HT1080 (cell line): Measurements from ENCODE around the gene KCTD2. TPM values are rescaled to one million over a fixed set of nuclear protein-coding genes. Genes with fewer than 3 reads are reported as not detected.

Source experiments
- DNase-seq: peaks from one replicate; pipeline ENCODE4 v3.0.0-alpha.2; 2015; ENCODE audit warnings: low read depth
- total RNA-seq: library from RNA; depleted of rRNA; stranded (reverse); fragments of >200 nt; shearing (Covaris generic); gene quantifications from 2 replicates; pipeline ENCODE4 v1.2.3, GENCODE V29; 2014

The KCTD2 gene
- total RNA-seq, 1 experiment from 2014 or later = 18.6 TPM

DNA sequence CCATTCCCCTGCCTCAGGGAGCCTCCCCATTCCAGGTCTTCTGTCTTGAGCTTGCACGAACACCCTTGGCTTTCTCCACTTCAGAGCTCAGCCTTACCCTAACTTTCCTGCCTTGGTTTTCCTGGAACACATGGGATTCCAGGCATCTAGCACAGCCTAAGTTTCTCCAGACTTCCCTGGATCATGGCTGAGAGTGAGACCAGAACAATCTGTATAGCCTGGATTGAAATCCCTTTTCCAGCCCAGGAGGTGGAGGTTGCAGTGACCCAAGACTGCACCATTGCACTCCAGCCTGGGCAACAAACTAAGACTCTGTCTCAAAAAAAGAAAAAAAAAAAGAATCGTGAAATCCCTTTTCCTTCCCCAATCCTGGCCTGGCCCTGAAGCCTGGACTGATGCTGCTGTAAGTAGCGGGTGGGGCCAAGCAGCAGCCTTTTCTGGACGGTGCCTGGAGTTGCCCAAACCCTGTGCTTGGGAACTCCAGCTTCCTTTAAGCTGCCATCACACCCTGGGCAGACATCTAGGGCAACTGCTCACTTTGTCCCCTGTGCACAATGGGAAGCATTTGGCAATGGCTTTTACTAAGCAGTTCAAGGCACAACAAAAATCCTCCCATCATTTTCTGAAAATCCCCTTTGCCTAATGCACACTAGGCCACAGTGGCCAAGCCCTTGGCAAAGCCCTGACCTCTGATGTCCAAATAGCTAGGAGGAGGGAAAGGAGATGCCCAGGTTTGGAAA, 28.7 kb downstream of the KCTD2 start:
- DNase-seq = no peak

DNA sequence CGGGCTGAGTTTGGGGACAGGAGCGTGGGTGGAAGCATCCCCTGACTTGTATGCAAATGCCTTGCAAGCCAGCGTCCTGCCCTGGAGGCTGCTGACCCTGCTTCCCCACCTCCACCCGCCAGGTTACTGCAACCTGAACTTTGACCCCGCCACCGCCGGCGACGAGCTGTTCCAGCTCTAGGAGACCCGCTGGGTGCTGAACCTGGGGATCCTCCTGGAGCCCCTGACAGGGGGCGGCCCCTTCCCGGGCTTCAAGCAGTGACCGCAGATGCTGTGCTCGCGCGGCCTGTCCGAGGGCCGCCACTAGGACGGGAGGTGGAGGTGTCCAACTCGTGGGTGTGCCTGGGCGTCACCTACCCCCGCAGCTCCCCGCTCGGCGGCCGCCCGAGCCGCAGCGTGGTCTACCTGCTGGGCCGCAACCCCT, 30.1 kb downstream of the KCTD2 start:
- DNase-seq = no peak

DNA sequence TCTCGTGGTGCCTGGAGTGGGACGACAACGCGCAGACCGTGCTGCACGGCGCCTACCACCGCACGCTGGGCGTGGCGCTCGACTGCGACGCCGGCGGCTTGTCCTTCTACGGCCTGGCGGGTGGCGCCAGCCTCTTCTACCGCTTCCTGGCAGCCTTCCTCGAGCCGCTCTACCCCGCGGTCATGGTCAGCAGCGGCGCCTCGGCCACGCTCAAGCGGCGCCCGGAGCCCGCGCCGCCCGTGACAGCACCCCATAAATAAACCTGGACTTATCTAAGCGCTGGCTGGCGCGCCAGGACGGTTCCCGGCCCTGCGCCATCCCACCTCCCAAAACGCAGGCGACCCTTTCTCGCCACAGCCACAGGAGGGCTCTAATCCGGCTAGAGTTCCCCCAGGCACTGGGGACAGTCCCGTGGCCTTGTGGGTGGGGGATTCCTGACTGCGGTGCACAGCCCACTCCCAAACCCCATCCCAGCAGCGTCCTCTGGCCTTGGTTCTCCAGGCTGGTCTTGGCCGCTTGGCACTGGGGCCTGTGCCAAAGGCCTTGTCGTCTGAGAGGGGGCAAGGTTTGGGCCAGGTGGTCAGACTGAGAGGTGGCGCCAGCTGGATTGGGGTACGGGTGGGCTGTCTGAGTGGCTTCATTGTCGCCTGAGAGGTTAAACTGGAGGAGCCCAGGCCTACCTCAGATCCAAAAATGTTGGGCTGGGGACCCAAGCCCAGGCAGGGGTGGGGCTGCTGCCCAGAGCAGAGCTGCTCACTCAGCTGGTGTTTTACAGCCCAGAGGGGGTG, 30.7 kb downstream of the KCTD2 start:
- no peak for DNase-seq

DNA sequence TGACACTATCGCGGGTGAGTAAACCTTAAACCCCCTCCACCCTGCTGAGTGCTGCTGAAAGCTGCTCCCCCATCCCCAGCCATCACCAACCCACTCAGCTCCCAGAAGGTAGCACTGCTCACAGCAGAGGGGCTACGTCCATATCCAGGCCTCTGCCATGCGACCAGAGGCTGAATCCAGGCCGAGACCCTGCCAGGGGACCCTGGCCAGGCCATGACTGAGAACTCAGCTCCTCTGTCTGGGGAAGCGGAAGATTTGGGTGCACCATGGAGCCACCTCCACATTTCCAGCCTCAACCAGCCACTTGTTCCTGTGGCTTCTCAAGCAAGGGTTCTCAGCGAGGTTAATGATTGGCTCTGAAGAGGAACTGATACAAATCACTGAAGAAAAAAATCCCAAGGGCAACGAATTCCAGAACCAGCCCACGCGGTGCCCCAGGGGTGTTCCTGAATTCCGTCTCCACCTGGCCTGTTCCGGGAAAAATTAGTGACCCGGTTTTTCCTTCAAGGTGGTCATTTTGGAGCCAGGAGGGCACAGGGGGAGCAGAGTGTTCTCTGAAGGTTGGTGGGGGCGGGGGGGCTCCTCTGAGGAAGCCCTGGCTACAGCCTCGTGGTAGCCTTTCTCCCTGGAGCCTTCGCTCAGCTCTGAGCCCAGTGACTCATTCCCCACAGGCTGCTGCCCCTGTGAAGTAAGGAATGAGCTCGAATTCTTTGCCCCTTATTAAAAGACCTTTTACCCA, 31.4 kb downstream of the KCTD2 start:
- peak; percentile 72 for DNase-seq

DNA sequence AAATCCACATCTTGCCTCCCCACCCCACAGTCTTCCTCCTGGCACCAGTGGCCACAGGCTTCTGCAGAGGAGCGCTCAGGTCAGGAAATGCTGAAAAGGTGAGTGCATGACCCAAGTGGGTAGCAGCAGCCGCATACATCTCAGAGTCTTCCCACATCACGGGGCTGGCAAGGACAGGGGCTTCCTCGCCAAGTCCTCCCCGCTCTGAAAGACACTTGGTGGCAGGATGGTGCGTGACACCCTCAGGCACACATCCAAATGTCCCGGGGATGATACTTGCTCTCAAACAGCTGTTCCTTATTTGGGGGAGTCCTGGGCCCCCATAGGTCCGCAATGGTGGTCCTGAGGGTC, 32.0 kb downstream of the KCTD2 start:
- DNase-seq = no peak

DNA sequence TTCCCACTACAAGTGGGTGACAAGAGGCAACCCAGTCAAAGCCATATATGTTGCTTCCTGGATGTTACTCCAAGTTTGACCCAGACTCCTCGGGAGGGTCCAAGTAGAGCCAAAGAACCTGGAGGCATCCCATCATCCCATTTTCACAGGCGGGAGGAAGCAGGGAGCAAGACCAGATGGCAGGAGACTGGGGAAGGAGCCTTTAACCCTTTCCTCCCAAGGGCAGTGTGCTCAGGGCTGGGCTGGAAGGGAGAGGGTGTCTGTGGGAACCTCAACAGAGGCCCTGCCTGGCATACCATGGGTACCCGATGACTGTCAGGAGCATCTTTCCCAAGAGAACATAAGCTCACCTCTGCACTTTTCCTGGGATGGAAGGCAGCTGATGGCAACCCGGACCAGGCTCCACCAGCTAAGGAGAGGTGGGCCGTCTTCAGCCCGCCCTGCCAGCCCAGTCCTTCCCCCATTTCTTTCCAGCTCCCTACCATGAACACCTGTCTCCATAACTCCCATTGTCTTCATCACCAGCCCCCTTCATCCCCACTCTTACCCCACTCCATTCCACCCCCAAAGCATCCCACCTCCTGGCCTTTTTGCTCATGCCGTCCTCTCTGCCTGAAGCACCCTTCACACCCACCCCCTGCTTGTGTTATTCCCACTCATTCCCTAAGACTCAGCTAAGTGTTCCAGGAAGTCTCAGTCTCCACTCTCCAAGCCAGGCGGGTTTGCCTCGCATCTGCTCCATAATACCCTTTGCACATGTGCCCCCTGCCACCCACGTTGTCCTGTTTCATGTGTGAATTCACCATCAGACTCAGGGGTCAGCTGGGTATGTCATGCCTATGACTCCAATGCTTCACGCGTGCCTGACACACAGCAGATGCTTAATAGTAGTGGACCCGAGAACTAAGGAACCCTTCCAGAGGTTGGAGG, 34.9 kb downstream of the KCTD2 start:
- no peak for DNase-seq

GRCh38 chr17:75082683-75083082, 35.7 kb downstream of the KCTD2 start:
- DNase-seq = no peak

DNA sequence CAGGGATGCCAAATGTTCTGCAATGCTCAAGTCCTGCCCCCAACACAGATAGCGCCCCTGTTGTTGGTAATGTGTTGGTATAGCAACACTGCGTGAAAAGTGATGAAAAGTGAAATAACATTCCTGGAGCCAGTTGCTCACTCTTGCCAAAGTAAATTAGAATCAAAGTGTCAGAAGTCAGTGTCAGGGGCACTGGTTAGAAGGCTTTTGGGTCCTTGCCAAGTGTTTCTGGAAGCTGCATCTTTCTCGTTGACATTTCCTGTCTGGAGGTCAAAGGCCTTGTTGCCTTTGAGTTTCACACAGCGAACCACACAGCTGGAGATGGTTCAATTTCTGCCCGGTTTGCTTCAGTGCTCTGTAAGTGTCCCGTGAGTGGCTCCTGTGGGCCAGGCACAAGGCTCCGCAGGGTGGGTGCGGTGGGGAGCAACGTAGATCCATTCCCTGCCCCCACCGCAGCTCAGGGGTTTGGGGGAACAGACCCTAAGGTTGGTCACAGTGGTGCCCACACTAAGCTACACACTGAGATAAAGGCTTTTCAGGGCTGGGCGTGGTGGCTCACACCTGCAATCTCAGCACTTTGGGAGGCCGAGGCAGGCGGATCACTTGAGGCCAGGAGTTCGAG, 37.1 kb downstream of the KCTD2 start:
- DNase-seq = no peak

DNA sequence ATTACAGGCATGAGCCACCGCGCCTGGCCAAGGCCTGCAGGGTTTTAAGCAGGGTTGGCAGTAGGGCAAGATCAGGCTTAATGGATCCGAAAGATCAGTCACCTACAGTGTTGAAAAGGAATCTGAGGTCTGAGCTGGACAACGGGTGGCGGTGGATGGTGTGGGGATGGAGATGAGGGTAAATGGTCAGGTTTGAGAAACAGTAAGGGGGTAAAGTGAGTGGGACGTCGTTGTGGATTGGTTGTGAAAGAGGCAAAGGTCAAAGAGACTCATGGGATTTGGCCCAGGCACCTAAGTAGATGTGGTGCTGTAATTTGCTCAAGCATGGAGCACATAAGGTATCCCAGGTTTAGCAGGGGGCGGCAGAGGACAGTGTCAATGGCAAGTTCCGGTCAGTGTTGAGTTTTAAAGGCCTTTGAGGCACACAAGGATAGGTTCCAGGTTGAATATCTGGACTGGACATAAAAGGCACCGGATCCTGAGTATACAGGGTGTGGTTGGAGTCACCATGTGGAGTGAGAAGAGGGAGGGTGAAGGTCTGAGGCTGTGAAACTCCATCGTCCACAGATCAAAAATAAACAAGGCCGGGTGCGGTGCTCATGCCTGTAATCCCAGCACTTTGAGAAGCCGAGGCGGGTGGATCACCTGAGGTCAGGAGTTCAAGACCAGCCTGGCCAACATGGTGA, 39.6 kb downstream of the KCTD2 start:
- no peak for DNase-seq

DNA sequence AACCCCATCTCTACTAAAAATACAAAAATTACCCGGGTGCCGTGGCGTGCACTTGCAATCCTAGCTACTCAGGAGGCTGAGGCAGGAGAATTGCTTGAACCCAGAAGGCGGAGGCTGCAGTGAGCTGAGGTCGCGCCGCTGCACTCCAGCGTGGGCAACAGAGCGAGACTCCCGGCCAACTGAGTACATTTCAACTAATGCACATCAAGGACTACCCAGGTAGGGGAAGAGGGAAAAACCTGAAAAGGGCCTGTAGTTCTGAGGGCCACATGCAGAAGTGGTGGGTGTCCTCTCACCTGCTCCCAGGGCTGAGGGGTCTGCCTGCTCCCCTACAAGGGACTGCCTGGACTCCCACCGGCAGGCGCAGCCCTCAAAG, 40.1 kb downstream of the KCTD2 start:
- no peak for DNase-seq

GRCh38 chr17:75087558-75088453, 40.8 kb downstream of the KCTD2 start, which contains the start of gene SLC16A5:
SLC16A5 (plus strand) TSS chr17:75087954; CDS start chr17:75093637, 5,683 bp downstream.
- DNase-seq = no peak

DNA sequence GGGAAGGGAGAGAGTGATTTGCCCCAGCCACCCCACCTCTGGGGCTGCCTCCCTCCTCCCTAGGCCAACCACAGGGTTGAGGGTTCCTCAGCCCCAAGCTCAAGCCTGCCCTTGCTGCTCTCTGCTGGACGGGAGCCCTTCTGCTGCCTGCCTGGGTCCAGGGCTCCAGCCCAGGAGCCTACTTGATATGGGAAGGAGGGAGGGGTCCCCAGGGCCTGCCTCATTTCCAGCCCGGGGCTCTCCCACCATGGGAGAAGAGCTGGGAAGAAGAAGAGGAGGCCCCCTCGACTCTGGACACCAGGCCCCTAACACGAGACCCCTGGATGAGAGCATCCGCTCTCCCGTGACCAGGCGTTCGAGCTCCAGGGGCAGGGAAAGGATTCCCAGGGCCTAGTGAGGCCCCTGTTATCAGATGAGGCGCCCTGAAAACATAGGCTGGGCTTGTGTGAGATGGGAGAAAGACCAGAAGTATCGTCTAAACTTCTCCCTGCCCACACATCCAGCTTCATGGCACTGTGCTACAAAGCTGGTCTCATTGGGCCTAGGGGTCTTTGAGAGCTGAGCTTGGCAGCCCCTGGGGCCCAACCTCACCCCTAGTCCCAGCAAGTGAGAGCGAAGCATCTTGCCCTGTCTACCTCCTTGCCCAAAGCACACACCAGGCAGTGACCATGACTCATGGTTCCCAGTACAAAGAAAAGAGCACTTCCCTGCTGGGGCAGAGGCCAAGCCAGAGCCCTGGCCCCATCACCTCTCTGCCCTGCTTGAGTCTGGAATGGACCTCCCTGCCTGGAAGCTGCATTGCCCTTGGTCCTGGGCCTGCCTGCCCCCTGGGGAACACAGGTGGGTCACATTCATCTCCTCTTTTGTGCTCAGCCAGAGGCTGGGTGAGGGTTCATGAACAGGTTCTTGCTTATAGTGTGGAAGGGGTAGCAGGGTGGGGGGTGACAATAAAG, 41.7 kb downstream of the KCTD2 start:
- no peak for DNase-seq

- DNase-seq = no peak
Observed at GRCh38 chr17:75090871-75091854, 44.1 kb downstream of the KCTD2 start.

GRCh38 chr17:75091855-75092327, 44.9 kb downstream of the KCTD2 start:
- DNase-seq = no peak

DNA sequence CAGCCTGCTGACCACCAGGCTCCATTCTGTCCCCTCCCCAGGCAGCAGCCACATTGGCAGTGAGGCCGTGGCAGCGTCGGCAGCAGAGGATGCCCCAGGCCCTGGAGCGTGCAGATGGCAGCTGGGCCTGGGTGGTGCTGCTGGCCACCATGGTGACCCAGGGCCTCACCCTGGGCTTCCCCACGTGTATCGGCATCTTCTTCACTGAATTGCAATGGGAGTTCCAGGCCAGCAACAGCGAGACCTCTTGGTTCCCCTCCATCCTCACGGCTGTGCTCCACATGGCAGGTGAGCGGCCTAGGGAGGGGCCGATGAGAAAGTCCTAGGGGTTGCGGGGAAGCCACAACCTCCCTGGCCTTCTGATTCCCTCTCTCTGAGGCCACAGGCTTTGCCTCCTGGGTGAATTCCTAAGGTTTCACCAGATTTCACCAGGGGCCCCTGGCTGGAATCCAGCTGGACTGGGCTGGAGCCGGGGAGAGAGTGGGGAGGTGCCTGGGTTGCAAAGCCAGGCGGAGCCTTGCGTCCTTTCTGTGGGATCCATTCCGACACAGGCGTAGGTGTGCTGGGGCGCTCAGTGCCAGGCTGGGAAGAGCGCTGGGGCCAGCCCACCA, 46.6 kb downstream of the KCTD2 start:
- no peak for DNase-seq

- no peak for DNase-seq
Observed at GRCh38 chr17:75094871-75095399, 47.9 kb downstream of the KCTD2 start.
